ENCODE measurements around the gene SHISA9.

Gene SHISA9

GRCh38 chr16:13103831-13104530 is 202.6 kb downstream of the SHISA9 start:
- no peak for TF ChIP-seq POLR2A (IDR thresholded peaks at IDR 0.05; ENCODE audit: low read length)
- no peak for TF ChIP-seq GATA1 (IDR thresholded peaks at IDR 0.05; ENCODE audit: low read depth, low read length)
- no peak for DNase-seq

DNA sequence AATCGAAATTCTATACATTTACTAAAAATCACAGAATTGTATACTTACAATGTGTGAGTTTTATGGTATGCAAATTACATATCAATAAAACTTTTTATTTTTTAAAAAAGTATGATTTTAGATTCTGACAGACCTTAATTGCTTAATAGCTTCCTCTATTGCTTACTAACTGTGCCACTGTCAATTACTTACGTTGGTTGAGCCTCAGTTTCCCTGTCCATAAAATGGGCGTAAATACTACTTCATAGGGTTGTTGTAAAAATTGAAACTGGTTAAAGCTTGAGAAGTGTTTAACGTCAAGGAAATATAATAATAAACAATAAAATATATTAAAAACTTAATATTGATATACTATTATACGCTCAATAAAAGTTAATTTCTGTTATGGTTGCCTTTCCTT is 203.4 kb downstream of the SHISA9 start:
- TF ChIP-seq POLR2A (IDR thresholded peaks at IDR 0.05; ENCODE audit: low read length): no peak
- TF ChIP-seq GATA1 (IDR thresholded peaks at IDR 0.05; ENCODE audit: low read depth, low read length): no peak
- DNase-seq: no peak

DNA sequence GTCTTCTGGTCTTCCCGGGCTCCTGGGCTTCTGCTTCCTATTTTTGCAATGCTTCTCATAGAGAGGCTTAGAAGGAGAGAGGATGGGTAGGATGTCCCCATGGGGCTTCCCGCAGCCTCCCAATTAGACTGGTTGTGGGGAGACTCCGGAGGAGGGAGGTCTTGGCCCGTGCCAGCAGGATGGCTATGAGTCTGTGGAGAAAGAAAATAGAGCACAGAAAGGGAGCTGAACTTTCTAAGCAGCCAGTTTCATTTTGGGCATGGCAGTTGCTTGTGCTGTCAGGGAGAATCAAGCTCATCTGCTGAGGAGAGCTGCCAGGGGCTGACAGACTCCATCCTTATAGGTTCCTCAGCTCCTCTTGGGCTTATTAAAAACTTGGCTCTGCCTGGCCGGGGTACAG is 204.0 kb downstream of the SHISA9 start:
- no peak for DNase-seq
- TF ChIP-seq GATA1 (IDR thresholded peaks at IDR 0.05; ENCODE audit: low read depth, low read length): no peak
- TF ChIP-seq POLR2A (IDR thresholded peaks at IDR 0.05; ENCODE audit: low read length): no peak

GRCh38 chr16:13106464-13106863 is 205.1 kb downstream of the SHISA9 start:
- DNase-seq: no peak
- no peak for TF ChIP-seq POLR2A (IDR thresholded peaks at IDR 0.05; ENCODE audit: low read length)

GRCh38 chr16:13108126-13108525 is 206.7 kb downstream of the SHISA9 start:
- no peak for DNase-seq
- no peak for TF ChIP-seq POLR2A (IDR thresholded peaks at IDR 0.05; ENCODE audit: low read length)
- TF ChIP-seq GATA1 (IDR thresholded peaks at IDR 0.05; ENCODE audit: low read depth, low read length): no peak

DNA sequence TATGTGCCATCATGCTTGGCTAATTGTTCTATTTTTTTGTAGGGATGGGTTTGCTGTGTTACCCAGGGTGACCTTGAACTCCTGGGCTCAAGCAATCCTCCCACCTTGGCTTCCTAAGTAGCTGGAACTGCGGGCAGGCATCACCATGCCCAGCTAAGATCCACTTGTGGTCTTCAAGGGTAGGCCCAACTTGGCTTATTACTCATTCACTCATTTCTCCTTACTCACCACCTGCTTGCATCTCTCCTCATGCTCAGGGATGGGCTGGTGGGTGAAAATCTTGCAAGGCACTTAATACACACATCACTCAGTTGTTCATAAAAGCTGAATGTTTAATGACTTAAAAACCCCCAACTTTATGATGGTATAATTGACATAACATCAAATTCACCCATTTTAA is 207.8 kb downstream of the SHISA9 start:
- no peak for TF ChIP-seq POLR2A (IDR thresholded peaks at IDR 0.05; ENCODE audit: low read length)
- TF ChIP-seq GATA1 (IDR thresholded peaks at IDR 0.05; ENCODE audit: low read depth, low read length): no peak

DNA sequence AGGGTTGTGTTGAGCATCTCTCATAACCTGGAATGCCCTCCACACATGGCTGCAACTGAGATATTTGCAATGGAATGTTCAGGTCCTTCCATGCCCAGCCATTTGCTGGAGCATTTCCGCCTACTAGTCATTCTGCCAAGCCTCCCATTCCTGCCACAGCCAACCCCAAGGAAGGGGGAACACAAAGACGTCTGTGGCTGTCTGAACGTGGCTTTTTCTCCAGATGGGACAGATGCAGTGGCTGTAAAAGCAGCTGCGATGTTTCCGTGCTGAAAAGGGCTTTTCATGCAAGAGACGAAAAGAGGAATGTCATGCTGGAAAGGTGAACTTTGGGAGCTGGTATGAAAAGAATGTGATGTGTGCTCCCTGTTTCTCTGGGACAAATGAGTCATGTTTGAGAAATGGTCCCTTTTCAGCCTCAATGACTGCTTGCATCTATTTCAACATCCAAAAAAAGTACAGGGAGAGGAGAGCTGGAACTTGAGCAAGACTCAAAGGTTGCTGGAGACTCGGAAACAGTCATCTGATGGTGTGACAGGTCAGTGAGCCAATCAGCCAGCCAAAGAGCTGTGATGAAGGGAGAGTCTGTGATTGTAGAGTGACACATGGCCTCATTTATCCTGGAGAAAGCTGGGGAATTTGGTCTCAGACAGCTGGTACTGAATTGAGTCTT is 208.9 kb downstream of the SHISA9 start:
- TF ChIP-seq GATA1 (IDR thresholded peaks at IDR 0.05; ENCODE audit: low read depth, low read length) (no peak), POLR2A (IDR thresholded peaks at IDR 0.05; ENCODE audit: low read length) (no peak)
- DNase-seq: no peak

More for the DNA sequence above, 207.8 kb downstream of the SHISA9 start:
- no peak for DNase-seq

DNA sequence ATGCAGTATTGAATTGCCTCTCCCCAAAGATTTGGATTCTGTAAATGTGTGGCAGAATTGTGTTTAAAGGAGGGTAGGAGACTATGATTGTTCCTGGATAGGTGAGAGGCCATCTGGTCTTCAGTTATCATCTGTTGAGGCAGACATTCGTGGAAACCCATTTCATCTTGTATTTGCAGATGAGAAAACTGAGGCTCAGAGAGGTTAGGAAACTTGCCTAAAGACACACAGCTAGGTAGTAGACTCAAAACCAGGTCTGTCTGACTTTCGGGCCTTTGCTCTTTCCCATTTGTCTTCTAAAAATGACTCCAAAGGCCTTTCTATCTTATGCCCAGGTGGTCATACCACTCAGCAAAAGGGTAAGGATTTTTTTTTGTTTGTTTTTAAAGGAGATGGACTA is 210.3 kb downstream of the SHISA9 start:
- TF ChIP-seq POLR2A (IDR thresholded peaks at IDR 0.05; ENCODE audit: low read length) (no peak), GATA1 (IDR thresholded peaks at IDR 0.05; ENCODE audit: low read depth, low read length) (no peak)
- no peak for DNase-seq

GRCh38 chr16:13113741-13114140 is 212.3 kb downstream of the SHISA9 start:
- TF ChIP-seq POLR2A (IDR thresholded peaks at IDR 0.05; ENCODE audit: low read length): no peak
- no peak for TF ChIP-seq GATA1 (IDR thresholded peaks at IDR 0.05; ENCODE audit: low read depth, low read length)
- no peak for DNase-seq

- no peak for DNase-seq
- no peak for TF ChIP-seq POLR2A (IDR thresholded peaks at IDR 0.05; ENCODE audit: low read length)
- TF ChIP-seq GATA1 (IDR thresholded peaks at IDR 0.05; ENCODE audit: low read depth, low read length): no peak
Measured at GRCh38 chr16:13118091-13118490, 216.7 kb downstream of the SHISA9 start.

- DNase-seq: no peak
- no peak for TF ChIP-seq POLR2A (IDR thresholded peaks at IDR 0.05; ENCODE audit: low read length)
- no peak for TF ChIP-seq GATA1 (IDR thresholded peaks at IDR 0.05; ENCODE audit: low read depth, low read length)
Measured at GRCh38 chr16:13120091-13120490, 218.7 kb downstream of the SHISA9 start.

- TF ChIP-seq POLR2A (IDR thresholded peaks at IDR 0.05; ENCODE audit: low read length): no peak
- TF ChIP-seq GATA1 (IDR thresholded peaks at IDR 0.05; ENCODE audit: low read depth, low read length): no peak
- no peak for DNase-seq
Measured at GRCh38 chr16:13120557-13120956, 219.2 kb downstream of the SHISA9 start.

GRCh38 chr16:13123991-13124390 is 222.6 kb downstream of the SHISA9 start:
- TF ChIP-seq GATA1 (IDR thresholded peaks at IDR 0.05; ENCODE audit: low read depth, low read length): no peak
- TF ChIP-seq POLR2A (IDR thresholded peaks at IDR 0.05; ENCODE audit: low read length): no peak
- DNase-seq: no peak

DNA sequence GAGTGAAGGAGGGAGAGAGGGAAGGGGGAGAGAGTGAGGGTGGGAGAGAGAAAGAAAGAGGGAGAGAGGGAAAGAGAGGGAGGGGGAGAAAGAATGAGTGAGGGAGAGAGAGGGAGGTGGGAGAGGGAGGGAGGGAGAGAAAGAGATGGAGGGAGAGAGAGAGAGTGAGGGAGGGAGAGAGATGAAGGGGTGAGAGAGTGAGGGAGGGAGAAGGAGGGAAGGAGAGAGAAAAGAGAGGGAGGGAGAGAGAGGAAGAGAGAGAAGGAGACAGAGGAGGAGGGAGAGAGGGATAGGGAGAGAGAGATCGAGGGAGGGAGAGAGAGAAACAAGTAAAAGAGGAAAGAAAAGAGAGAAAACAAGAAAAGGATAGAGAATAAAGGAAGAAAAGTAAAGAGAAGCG is 225.7 kb downstream of the SHISA9 start:
- DNase-seq: no peak
- no peak for TF ChIP-seq GATA1 (IDR thresholded peaks at IDR 0.05; ENCODE audit: low read depth, low read length)
- TF ChIP-seq POLR2A (IDR thresholded peaks at IDR 0.05; ENCODE audit: low read length): no peak

GRCh38 chr16:13130586-13130985 is 229.2 kb downstream of the SHISA9 start:
- TF ChIP-seq POLR2A (IDR thresholded peaks at IDR 0.05; ENCODE audit: low read length): no peak
- no peak for DNase-seq

Measured in erythroblast (primary cell).